ENCODE results near the gene FSTL5. TPM values are rescaled to one million over a fixed set of nuclear protein-coding genes. Genes with fewer than 3 reads are reported as not detected.

The FSTL5 gene
- total RNA-seq, 2 experiments from 2014 or later: not detected

DNA sequence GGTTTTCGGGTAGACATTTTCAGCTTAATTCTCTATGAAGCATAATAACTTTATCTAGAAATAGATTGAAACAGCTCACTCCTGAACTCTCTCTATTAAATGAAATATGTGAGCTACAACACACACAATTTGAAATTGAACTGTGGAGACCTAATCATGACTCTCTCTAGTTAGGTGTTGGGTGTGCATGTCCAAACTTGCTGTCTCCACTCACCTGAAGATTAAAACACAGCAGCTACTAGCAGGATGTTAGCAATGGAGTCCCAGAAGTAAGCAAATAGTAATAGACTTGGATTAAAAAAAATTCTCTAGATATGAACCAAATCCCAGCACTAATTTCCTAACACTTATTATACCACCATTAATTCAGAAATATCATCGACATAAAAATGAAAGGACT lies 173.1 kb downstream of the FSTL5 start:
- POLR2A ChIA-PET: no interaction called here
- no peaks in the 10 kb centered on the region for H3K36me3 Mint-ChIP-seq (ENCODE audit: low read depth)

DNA sequence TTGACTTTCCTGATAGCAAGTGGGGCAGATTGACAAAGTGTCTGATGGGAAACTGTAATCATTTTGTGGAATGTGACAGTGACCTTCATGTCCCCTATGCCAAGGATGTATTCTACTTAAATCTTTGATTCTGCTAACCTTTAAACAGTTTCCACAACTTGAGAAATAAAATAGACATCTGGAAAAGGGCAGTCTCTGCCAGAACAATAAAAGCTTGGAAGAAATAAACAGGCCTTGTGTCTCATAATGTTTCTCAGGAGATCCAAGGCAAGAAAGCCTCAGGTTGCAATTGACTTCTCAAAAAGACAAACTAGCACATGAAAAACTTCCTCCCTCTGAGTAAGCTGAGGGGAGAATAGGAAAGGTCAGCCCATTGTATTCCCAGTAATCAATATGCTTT lies 174.9 kb downstream of the FSTL5 start:
- Mint-ChIP-seq H3K27ac (no peak overlapping the region), H3K4me1 (ENCODE audit: low read depth) (no peaks in the 10 kb centered on the region)

More for the DNA sequence above, 173.1 kb downstream of the FSTL5 start:
- no peaks in the 10 kb centered on the region for H3K9me3 Mint-ChIP-seq (ENCODE audit: insufficient read depth)
- no peak overlapping the region for H3K27ac Mint-ChIP-seq
- DNase-seq (no peak), ATAC-seq (no peak)
- no peaks in the 10 kb centered on the region for H3K4me1 Mint-ChIP-seq (ENCODE audit: low read depth)
- CTCF ChIA-PET: no interaction called here
- no peaks in the 10 kb centered on the region for H3K27me3 Mint-ChIP-seq (ENCODE audit: low read depth)
- no peak overlapping the region for H3K4me3 Mint-ChIP-seq

DNA sequence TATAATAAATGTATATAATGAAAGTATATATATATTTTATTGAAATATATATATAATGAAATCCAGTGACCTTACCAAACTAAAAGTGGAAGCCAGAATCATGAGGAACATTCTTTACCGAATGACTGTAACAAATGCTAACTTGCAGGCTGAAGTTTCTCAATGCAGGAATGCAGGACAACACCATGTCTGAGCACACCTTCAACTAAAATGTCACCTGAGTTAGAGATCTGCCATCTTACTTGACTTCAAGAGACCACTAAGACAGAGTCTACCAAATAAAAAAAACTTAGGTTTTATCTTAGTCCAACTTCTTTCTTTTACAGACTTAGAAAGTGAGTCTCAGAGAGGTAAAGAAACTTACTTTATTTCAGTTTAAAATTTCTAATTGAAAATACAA lies 176.2 kb downstream of the FSTL5 start:
- no peaks in the 10 kb centered on the region for H3K36me3 Mint-ChIP-seq (ENCODE audit: low read depth)
- no peak overlapping the region for H3K4me3 Mint-ChIP-seq
- H3K4me1 Mint-ChIP-seq (ENCODE audit: low read depth): no peaks in the 10 kb centered on the region
- no peaks in the 10 kb centered on the region for H3K27me3 Mint-ChIP-seq (ENCODE audit: low read depth)
- ATAC-seq (no peak), DNase-seq (no peak)
- no peak overlapping the region for H3K27ac Mint-ChIP-seq
- POLR2A ChIA-PET: no interaction called here
- CTCF ChIA-PET: no interaction called here
- H3K9me3 Mint-ChIP-seq (ENCODE audit: insufficient read depth): no peaks in the 10 kb centered on the region

More for the DNA sequence above, 174.9 kb downstream of the FSTL5 start:
- H3K36me3 Mint-ChIP-seq (ENCODE audit: low read depth): no peaks in the 10 kb centered on the region
- ATAC-seq: no peak
- DNase-seq: no peak
- H3K4me3 Mint-ChIP-seq: no peak overlapping the region
- H3K27me3 Mint-ChIP-seq (ENCODE audit: low read depth): no peaks in the 10 kb centered on the region
- CTCF ChIA-PET: no interaction called here
- POLR2A ChIA-PET: no interaction called here
- no peaks in the 10 kb centered on the region for H3K9me3 Mint-ChIP-seq (ENCODE audit: insufficient read depth)

DNA sequence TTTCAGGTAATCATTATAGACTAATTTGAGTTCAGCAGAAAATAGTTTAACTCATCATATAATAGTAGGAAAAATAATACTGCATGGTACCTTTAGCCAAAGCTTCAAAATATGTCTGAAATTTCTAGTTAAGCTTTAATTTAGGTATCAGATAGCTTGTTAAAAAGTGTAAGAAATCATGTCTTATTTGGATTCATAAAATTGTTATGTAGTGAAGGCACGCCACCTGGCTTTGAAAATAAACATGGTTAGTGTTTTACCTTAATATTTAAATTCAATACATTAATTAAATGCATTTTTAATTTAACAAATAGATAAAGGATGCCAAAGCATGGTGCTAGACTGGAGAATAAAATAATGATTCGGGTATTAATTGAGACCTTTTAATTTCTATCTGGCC lies 211.4 kb downstream of the FSTL5 start:
- ChIA-PET POLR2A (no interaction called here), CTCF (no interaction called here)
- no peak overlapping the region for H3K27ac Mint-ChIP-seq
- H3K4me1 Mint-ChIP-seq (ENCODE audit: low read depth): no peaks in the 10 kb centered on the region
- no peak for ATAC-seq
- H3K9me3 Mint-ChIP-seq (ENCODE audit: insufficient read depth): peaks cover 2% of the 10 kb centered on the region
- no peak for DNase-seq
- H3K36me3 Mint-ChIP-seq (ENCODE audit: low read depth): no peaks in the 10 kb centered on the region
- H3K27me3 Mint-ChIP-seq (ENCODE audit: low read depth): no peaks in the 10 kb centered on the region
- H3K4me3 Mint-ChIP-seq: no peak overlapping the region

DNA sequence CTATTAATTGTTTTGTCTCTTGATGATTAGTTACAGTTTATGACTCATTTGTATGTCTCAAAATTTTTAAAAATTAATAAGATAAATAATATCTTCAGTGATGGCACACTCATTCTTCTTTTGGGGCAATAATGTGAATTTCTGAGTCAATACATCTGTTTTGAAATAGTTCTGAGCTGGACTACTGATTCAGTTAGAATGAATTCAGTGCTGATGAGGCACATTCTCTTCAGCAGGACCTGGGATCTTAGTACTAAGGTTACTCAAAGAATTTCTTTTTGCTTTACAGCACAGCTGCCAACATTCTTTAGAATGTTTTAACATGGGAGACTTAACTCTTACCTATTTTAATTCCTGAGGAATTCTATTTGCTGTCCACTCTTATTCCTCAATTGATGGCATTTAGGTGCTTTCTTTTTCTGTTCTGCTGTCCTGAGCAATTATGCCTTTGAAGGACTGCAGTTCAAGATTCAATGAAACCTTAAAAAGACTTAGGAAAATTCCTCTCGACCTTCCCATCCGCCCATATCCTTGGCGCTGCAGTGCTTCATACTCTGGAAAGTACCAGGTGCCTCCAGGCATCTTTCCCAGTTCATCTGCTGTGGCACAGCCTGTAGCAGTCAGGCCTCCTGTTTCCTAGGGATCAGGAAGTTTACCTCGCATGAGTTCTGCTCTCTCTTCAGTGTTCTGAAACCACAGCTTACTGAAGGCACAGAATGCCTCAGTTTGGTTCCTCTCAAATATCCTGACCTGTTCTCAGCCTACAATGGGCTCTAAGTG lies 213.7 kb downstream of the FSTL5 start:
- H3K27ac Mint-ChIP-seq: no peak overlapping the region
- H3K27me3 Mint-ChIP-seq (ENCODE audit: low read depth): no peaks in the 10 kb centered on the region

DNA sequence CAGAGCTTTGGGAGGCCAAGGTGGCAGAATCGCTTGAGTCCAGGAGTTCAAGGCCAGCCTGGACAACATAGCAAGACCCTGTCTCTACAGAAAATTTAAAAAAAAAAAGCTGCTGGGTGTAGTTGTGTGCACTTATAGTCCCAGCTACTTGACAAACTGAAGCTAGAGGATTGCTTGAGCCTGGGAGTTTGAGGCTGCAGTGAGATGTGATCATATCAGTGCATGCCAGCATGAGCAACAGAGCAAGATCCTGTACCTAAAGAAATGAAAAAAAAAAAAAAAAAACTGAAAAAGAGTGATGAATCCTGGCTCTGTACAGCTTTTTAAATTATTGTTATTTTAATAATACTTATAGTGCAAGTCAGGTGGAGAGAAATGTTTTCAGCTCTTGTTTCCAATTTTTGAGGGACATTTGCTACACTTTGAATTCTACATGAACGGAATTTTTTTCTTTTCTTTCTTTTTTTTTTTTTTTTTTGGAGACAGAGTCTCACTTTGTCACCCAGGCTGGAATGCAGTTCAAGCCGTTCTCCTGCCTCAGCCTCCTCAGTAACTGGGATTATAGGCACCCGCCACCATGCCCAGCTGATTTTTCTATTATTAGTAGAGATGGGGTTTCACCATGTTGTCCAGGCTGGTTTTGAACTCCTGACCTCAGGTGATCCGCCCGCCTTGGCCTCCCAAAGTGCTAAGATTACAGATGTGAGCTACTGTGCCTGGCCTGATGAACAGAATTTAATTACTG lies 215.6 kb downstream of the FSTL5 start:
- POLR2A ChIA-PET: no interaction called here
- Mint-ChIP-seq H3K4me1 (ENCODE audit: low read depth) (no peaks in the 10 kb centered on the region), H3K9me3 (ENCODE audit: insufficient read depth) (no peaks in the 10 kb centered on the region), H3K27me3 (ENCODE audit: low read depth) (no peaks in the 10 kb centered on the region), H3K27ac (no peak overlapping the region), H3K36me3 (ENCODE audit: low read depth) (no peaks in the 10 kb centered on the region), H3K4me3 (no peak overlapping the region)
- DNase-seq: no peak
- CTCF ChIA-PET: no interaction called here
- ATAC-seq: no peak

More for the DNA sequence above, 213.7 kb downstream of the FSTL5 start:
- Mint-ChIP-seq H3K4me1 (ENCODE audit: low read depth) (no peaks in the 10 kb centered on the region), H3K4me3 (no peak overlapping the region), H3K9me3 (ENCODE audit: insufficient read depth) (no peaks in the 10 kb centered on the region), H3K36me3 (ENCODE audit: low read depth) (no peaks in the 10 kb centered on the region)
- ChIA-PET CTCF (no interaction called here), POLR2A (no interaction called here)
- no peak for DNase-seq
- no peak for ATAC-seq

DNA sequence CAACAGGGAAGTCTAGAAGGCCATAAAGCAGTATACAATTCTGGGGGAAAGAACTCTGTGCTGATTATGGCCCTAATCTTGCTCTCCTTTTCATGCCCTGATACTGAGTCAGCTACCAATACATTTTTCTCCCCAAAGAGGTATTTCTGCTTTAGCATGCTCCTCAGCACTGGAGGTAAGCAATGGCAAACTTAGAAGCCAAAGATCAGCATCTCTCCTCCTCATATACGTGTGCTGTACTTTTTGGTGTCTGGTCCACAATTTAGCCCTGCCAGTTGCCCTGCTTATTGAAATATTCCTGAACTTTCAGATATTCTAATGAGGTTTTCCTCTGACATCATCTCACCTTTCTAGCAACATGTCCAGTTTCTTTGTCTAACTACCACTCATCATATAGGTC lies 226.2 kb downstream of the FSTL5 start:
- no peak for DNase-seq
- Mint-ChIP-seq H3K4me3 (no peak overlapping the region), H3K9me3 (ENCODE audit: insufficient read depth) (peaks cover 3% of the 10 kb centered on the region), H3K27me3 (ENCODE audit: low read depth) (no peaks in the 10 kb centered on the region), H3K36me3 (ENCODE audit: low read depth) (no peaks in the 10 kb centered on the region), H3K27ac (no peak overlapping the region), H3K4me1 (ENCODE audit: low read depth) (no peaks in the 10 kb centered on the region)
- ATAC-seq: no peak
- ChIA-PET POLR2A (no interaction called here), CTCF (no interaction called here)

DNA sequence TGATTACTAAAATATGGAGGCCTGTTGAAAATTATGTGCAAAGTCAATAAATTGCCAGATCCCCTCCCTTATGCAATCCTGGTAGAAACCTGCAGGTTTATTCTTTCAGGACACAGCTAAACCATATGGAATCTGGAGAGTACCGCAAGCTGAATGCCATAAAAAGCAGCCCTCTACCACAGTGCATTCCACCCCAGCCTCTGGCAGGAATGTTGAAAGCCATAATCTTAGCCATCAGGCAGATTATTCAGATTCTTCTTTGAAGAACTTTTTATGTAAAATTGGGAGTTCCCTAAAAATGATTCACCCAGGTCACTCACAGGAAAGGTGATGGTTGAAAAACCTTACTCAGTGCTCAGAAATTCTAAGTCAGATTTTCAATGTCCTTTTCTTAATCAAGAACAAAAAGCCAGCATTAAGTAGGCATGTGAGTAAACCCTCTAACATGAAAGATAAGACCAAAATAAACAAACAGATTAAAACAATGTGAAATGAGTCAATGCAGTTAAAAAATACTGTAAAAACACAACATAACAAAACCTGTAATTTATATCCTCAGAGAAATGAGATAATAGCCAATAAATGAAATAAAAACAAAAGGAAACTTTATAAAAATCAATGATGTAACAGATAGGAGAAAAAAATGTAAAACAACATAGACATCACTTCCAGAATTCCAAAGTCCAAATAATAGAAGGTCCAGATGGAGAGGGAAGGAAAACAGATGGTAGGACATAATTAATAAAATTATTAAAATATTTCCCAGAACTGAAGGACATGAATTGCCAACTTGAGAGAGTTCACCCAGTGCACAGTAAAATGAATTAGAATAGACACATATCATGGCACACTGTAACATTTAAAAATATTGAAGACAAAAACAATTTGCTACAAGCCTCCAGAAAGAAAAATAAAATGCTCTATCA lies 226.9 kb downstream of the FSTL5 start:
- no peaks in the 10 kb centered on the region for H3K4me1 Mint-ChIP-seq (ENCODE audit: low read depth)
- POLR2A ChIA-PET: no interaction called here
- ATAC-seq: no peak
- no peak overlapping the region for H3K27ac Mint-ChIP-seq
- no peak overlapping the region for H3K4me3 Mint-ChIP-seq
- H3K36me3 Mint-ChIP-seq (ENCODE audit: low read depth): no peaks in the 10 kb centered on the region
- DNase-seq: no peak
- H3K27me3 Mint-ChIP-seq (ENCODE audit: low read depth): no peaks in the 10 kb centered on the region
- CTCF ChIA-PET: no interaction called here
- peaks cover 1% of the 10 kb centered on the region for H3K9me3 Mint-ChIP-seq (ENCODE audit: insufficient read depth)

DNA sequence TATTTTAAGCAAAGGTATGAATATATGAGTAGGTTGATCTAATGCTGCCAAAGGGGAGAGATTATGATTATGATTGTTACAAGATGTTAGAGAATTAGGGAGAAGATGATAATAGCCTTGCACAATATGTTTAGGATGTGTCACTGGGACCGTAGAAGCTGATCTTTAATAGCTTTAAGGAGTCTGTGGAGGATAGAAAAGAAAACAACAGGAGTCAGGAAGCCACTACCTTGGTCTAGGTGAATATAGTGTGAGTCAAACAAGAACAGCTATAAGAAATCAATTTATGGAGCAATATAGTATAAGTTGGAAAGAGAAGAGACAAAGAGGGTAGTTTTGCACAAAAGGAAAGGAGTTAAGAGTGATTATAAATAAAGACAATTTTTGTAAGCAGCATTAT lies 232.7 kb downstream of the FSTL5 start:
- Mint-ChIP-seq H3K4me3 (no peak overlapping the region), H3K9me3 (ENCODE audit: insufficient read depth) (no peaks in the 10 kb centered on the region), H3K36me3 (ENCODE audit: low read depth) (no peaks in the 10 kb centered on the region), H3K27me3 (ENCODE audit: low read depth) (no peaks in the 10 kb centered on the region), H3K4me1 (ENCODE audit: low read depth) (no peaks in the 10 kb centered on the region), H3K27ac (no peak overlapping the region)
- ChIA-PET POLR2A (no interaction called here), CTCF (no interaction called here)
- no peak for DNase-seq
- no peak for ATAC-seq

DNA sequence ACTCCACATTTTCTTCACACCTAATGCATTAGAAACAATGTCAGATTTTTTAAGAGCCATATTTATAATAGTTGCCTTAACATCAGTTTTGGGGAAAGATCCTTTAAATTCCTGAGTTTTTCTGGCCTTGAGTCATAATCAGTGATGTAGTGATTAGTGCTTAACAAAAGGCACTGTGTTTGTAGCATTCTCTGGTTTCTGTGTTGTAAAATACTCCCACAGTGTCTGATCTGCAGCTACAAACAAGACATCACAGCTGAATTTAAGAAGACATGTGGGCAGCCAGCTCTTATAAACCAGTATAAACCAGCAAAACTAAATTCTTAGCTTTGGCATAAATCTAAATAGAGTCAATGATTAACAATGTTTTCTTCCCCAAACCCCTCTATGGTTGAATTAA lies 233.8 kb downstream of the FSTL5 start:
- DNase-seq: no peak
- ChIA-PET CTCF (interaction anchor here (0.7 kb wide), 1 partner anchor 378 kb away, joined by 3 read pairs; no protein-coding TSS in a partner anchor), POLR2A (no interaction called here)
- ATAC-seq: no peak
- Mint-ChIP-seq H3K36me3 (ENCODE audit: low read depth) (no peaks in the 10 kb centered on the region), H3K27me3 (ENCODE audit: low read depth) (no peaks in the 10 kb centered on the region), H3K4me1 (ENCODE audit: low read depth) (no peaks in the 10 kb centered on the region), H3K27ac (no peak overlapping the region), H3K9me3 (ENCODE audit: insufficient read depth) (no peaks in the 10 kb centered on the region), H3K4me3 (no peak overlapping the region)

DNA sequence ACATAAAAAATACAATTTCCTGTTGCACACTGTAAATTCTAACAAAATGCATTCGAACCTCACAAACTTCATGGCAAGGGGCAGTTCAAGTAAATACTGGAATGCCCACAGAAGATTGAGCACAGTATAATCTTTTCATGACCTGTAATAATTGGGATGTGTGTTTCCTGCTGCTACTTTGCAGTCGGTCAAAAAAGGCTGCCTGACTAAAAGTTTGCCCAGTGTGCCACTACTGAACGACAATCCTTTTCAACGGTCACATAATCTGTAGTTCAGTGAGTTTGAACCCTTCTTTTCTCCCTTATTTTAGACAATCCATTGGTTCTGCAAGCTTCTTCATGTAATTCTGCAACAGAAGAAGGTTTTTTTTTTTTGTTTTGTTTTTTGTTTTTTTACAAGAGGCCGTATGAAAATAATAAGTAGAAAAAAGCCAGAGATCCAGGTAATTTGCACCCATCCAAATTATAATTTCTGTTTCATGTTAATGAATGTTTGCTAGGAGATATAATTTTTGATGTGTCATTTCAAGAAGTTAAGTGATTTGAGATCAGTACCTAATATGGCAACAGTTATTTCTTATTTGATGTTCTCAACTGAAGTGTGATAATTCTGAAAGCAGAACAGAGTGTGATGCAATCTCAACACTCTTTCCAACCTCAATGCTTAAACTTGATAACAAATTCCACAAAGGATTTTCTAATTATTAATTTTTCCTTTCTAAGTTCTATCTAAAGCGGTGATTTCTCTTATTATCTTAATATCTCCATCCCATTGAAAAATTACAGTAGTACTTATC lies 237.6 kb downstream of the FSTL5 start:
- Mint-ChIP-seq H3K27me3 (ENCODE audit: low read depth) (no peaks in the 10 kb centered on the region), H3K36me3 (ENCODE audit: low read depth) (no peaks in the 10 kb centered on the region), H3K4me1 (ENCODE audit: low read depth) (no peaks in the 10 kb centered on the region), H3K27ac (no peak overlapping the region), H3K9me3 (ENCODE audit: insufficient read depth) (no peaks in the 10 kb centered on the region), H3K4me3 (no peak overlapping the region)
- ATAC-seq (no peak), DNase-seq (no peak)
- CTCF ChIA-PET: no interaction called here
- POLR2A ChIA-PET: no interaction called here
